ENCODE measurements around the gene ZSCAN9.

Gene ZSCAN9

GRCh38 chr6:28266962-28267694 is 42.1 kb downstream of the ZSCAN9 start, which contains the start of gene ZSCAN26:
ZSCAN26 (plus strand) TSS chr6:28267143; CDS start chr6:28271920, 4,777 bp downstream.
- DNase-seq (ENCODE audit: low read depth), result peak; percentile 72

GRCh38 chr6:28267695-28268059 is 42.6 kb downstream of the ZSCAN9 start:
- no peak for DNase-seq (ENCODE audit: low read depth)

GRCh38 chr6:28269492-28269891 is 44.4 kb downstream of the ZSCAN9 start:
- no peak for DNase-seq (ENCODE audit: low read depth)

- DNase-seq (ENCODE audit: low read depth), result no peak
These were observed 49.8 kb downstream of the ZSCAN9 start for GRCh38 chr6:28274888-28275287.

- DNase-seq (ENCODE audit: low read depth), result no peak
These were observed 52.7 kb downstream of the ZSCAN9 start for GRCh38 chr6:28277746-28278145.

- no peak for DNase-seq (ENCODE audit: low read depth)
These were observed 55.7 kb downstream of the ZSCAN9 start for GRCh38 chr6:28280595-28281287.

GRCh38 chr6:28281288-28282064 is 56.4 kb downstream of the ZSCAN9 start, which contains the start of gene PGBD1:
PGBD1 (plus strand) TSS chr6:28281572; CDS start chr6:28283814, 2,242 bp downstream.
- DNase-seq (ENCODE audit: low read depth), result no peak

GRCh38 chr6:28282926-28283325 is 57.9 kb downstream of the ZSCAN9 start:
- no peak for DNase-seq (ENCODE audit: low read depth)

Measured in stimulated activated CD8-positive, alpha-beta memory T cell treated with anti-CD3 and anti-CD28 coated beads, Interleukin-12 subunit alpha, Interleukin-12 subunit beta, amount 100 ng/mL, for 1 hour (primary cell).